ENCODE data around the gene SLC18A2. TPM values are rescaled to one million over a fixed set of nuclear protein-coding genes. Genes with fewer than 3 reads are reported as not detected.

Gene SLC18A2
- total and polyA plus RNA-seq, 9 of the 15 experiments (the other 6 are each of a cell fraction or from before 2014, with no cell fraction given) = 0.03 to 5.4 (median 0.40) TPM

DNA sequence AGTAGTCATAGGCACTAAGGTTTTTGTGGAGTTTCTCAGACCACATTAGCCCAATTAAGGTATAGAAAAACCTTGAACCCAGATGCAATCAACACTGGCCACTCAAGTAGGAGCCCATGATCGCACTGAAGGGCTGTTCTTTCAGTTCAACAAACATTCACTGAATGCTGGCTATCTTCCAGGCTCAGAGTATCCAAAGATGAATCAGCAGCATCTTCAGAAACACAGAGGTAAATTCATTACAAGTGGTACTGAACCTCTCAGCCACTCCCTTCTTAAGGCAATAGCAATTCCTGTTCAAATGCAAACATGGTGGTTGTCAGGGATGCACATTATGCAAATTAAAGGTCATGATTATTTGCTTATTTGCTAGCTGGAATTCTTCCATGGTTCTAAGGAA is 26.5 kb upstream of the SLC18A2 start (continued):
- TF ChIP-seq, protein P1, sequence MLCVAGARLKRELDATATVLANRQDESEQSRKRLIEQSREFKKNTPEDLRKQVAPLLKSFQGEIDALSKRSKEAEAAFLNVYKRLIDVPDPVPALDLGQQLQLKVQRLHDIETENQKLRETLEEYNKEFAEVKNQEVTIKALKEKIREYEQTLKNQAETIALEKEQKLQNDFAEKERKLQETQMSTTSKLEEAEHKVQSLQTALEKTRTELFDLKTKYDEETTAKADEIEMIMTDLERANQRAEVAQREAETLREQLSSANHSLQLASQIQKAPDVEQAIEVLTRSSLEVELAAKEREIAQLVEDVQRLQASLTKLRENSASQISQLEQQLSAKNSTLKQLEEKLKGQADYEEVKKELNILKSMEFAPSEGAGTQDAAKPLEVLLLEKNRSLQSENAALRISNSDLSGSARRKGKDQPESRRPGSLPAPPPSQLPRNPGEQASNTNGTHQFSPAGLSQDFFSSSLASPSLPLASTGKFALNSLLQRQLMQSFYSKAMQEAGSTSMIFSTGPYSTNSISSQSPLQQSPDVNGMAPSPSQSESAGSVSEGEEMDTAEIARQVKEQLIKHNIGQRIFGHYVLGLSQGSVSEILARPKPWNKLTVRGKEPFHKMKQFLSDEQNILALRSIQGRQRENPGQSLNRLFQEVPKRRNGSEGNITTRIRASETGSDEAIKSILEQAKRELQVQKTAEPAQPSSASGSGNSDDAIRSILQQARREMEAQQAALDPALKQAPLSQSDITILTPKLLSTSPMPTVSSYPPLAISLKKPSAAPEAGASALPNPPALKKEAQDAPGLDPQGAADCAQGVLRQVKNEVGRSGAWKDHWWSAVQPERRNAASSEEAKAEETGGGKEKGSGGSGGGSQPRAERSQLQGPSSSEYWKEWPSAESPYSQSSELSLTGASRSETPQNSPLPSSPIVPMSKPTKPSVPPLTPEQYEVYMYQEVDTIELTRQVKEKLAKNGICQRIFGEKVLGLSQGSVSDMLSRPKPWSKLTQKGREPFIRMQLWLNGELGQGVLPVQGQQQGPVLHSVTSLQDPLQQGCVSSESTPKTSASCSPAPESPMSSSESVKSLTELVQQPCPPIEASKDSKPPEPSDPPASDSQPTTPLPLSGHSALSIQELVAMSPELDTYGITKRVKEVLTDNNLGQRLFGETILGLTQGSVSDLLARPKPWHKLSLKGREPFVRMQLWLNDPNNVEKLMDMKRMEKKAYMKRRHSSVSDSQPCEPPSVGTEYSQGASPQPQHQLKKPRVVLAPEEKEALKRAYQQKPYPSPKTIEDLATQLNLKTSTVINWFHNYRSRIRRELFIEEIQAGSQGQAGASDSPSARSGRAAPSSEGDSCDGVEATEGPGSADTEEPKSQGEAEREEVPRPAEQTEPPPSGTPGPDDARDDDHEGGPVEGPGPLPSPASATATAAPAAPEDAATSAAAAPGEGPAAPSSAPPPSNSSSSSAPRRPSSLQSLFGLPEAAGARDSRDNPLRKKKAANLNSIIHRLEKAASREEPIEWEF (CRISPR knock-in tag; IDR thresholded peaks at IDR 0.05) = no peak

DNA sequence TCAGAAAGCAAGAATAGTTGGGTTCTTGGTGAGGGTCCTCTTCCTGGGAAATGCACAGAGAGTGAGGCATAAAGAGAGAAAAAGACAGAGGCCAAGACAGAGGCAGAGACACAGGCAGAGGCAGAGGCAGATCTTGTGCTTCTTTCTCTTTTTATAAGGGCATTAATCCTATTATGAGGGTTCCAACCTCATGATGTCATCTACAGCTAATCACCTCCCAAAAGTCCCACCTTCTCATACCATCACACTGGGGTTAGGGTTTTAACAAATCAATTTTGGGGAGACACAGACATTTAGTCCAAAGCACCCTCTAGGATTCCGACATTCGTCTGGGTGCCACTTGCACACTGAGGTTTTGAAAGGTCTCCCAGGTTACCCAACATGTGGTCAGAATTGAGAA is 25.8 kb upstream of the SLC18A2 start:
- intact Hi-C loops (cut with micrococcal nuclease) (no loop called here), in situ Hi-C loops (cut with MboI) (loop anchor here (25.0 kb wide), 1 partner anchor 1022 kb away; no protein-coding TSS in a partner anchor)
- Histone ChIP-seq H3K9me3 (replicated peaks; ENCODE audit: control insufficient read depth, insufficient read depth, low read depth, low read length) (no peaks in the 10 kb centered on the region), H3K9me1 (ENCODE audit: control insufficient read depth, insufficient read depth, low read length) (no peaks in the 10 kb centered on the region), H3K4me1 (replicated peaks in 1 of 2; ENCODE audit: control insufficient read depth in 2 of 2, insufficient read depth in 2 of 2, low read length in 2 of 2) (peaks cover 0 to 19% of the 10 kb centered on the region in 2 experiments; a peak in 3 of 5 replicates), H2AFZ (ENCODE audit: low read depth, low read length) (no peak overlapping the region), H3K27ac (ENCODE audit: extremely low read depth, low read depth, low read length) (no peak overlapping the region), H3K36me3 (ENCODE audit: control insufficient read depth, insufficient read depth, low read length) (no peaks in the 10 kb centered on the region), H3K4me2 (ENCODE audit: insufficient read depth, low read length) (no peak overlapping the region), H4K20me1 (replicated peaks; ENCODE audit: control insufficient read depth, insufficient read depth, low read length) (no peaks in the 10 kb centered on the region; the same call in 1 of the 2 replicates), H3K79me2 (ENCODE audit: control insufficient read depth, insufficient read depth, low read length) (no peaks in the 10 kb centered on the region), H3K4me3 (no peak overlapping the region), H3K27me3 (ENCODE audit: control insufficient read depth in 2 of 2, insufficient read depth in 2 of 2, low read length in 2 of 2) (peaks cover 2 to 19% of the 10 kb centered on the region in 2 experiments; a peak in 3 of 5 replicates), H3K9ac (ENCODE audit: insufficient read depth in 1 of 2, low read depth in 2 of 2, low read length in 2 of 2) (no peak overlapping the region)
- no TSS peak for BruUV-seq (replicated peaks)
- FAIRE-seq (no peak), ATAC-seq (no peak), DNase-seq (ENCODE audit: extremely low read depth in 1 of 4, low spot score in 3 of 4) (no peak)
- CTCF ChIA-PET (ENCODE audit: low intra/inter-chr PET ratio) = interaction anchor here (0.6 kb wide), 2 partner anchors 1009 to 1027 kb away, joined by 3 read pairs; no protein-coding TSS in a partner anchor
- POLR2A ChIA-PET = no interaction called here
- WGBS (ENCODE audit: insufficient coverage, low coverage, missing lambda C conversion rate) = 0% methylated on average over 2 of the region's 2 CpGs
- TF ChIP-seq DDX20 (tag; IDR thresholded peaks at IDR 0.05; ENCODE audit: low read depth) (no peak), MCM3 (IDR thresholded peaks at IDR 0.05) (no peak), ZEB2 (IDR thresholded peaks at IDR 0.05) (no peak)
- TF ChIP-seq, protein P2, sequence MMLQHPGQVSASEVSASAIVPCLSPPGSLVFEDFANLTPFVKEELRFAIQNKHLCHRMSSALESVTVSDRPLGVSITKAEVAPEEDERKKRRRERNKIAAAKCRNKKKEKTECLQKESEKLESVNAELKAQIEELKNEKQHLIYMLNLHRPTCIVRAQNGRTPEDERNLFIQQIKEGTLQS (IDR thresholded peaks at IDR 0.05) = peak; percentile 45
- TF ChIP-seq, protein P2 (CRISPR knock-in tag; conservative IDR thresholded peaks at IDR 0.05) = no peak
